Activated T-helper 1 cell treated with anti-CD3 and anti-CD28 coated beads, Interleukin-12 subunit alpha, Interleukin-12 subunit beta, Interleukin-2, Interleukin-4 antibody, amounts not matched to agents 30 ng/mL and 10 ng/mL and 1 ng/mL, durations not matched to agents 14 hours and 24 hours and 36 hours (primary cell): Measurements from ENCODE around the gene GATA2. TPM values are rescaled to one million over a fixed set of nuclear protein-coding genes. Genes with fewer than 3 reads are reported as not detected.
A peak's percentile ranks its signal among the peaks of the same experiment; 100 is the strongest.

Experiments
- DNase-seq: peaks from one replicate; pipeline ENCODE4 v3.0.0; 2021; ENCODE audit warnings: low spot score
- H3K27ac Mint-ChIP-seq: one replicate; pipeline ENCODE4 v1.8.0; 2021; ENCODE audit warnings: mild to moderate bottlenecking, mixed read lengths
- H3K27me3 Mint-ChIP-seq: one replicate; pipeline ENCODE4 v1.8.0; 2022; ENCODE audit warnings: mild to moderate bottlenecking, moderate library complexity, mixed read lengths; ENCODE audit not compliant: insufficient read depth
- H3K36me3 Mint-ChIP-seq: one replicate; pipeline ENCODE4 v1.8.0; 2021; ENCODE audit warnings: low read depth, mixed read lengths
- H3K4me1 Mint-ChIP-seq: one replicate; pipeline ENCODE4 v1.8.0; 2021; ENCODE audit warnings: low read depth, mixed read lengths
- H3K4me3 Mint-ChIP-seq: one replicate; pipeline ENCODE4 v1.8.0; 2021; ENCODE audit warnings: mild to moderate bottlenecking, moderate library complexity, mixed read lengths
- H3K9me3 Mint-ChIP-seq: one replicate; pipeline ENCODE4 v1.8.0; 2021; ENCODE audit warnings: mixed read lengths
- intact Hi-C: fragments of 100-400 bp; cut with micrococcal nuclease; formaldehyde crosslinking; loops from one replicate; pipeline ENCODE4 v1.15.1; 2024
- total RNA-seq: library from RNA; stranded (reverse); gene quantifications from 2 replicates; pipeline ENCODE4 v1.2.3, GENCODE V29; 2022

GATA2 gene
- total RNA-seq, 1 donor from 2014 or later: 0.18 TPM

DNA sequence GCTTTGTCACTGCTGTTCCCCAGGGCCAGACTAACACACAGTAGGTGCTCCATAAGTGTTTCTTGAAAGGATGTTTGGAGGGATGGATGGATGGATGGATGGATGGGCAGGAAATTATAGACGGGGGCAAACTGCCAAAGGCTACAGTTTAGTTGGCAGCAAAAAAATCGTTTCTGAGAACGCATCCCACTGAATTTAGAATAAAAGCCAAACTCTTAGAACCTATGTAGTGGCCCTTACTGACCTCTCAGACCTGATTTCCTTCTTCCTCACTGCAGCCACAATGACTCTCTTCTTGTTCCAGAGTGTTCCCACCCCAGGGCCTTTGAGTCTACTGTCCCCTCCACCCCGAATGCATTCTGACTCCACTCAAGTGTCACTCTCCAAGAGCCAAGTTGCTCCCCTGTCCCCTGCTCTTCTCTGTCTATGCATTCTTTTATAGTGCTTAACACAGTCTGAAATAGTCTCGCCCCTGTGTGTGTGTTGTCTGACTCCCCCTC, 5.2 kb upstream of the GATA2 start:
- peaks cover 57% of the 10 kb centered on the region for H3K27me3 Mint-ChIP-seq
- H3K4me1 Mint-ChIP-seq: peaks cover 6% of the 10 kb centered on the region
- no peaks in the 10 kb centered on the region for H3K9me3 Mint-ChIP-seq
- H3K4me3 Mint-ChIP-seq: peak overlapping the region; percentile 35
- no peak overlapping the region for H3K27ac Mint-ChIP-seq
- intact Hi-C loops: no loop called here
- no peaks in the 10 kb centered on the region for H3K36me3 Mint-ChIP-seq
- no peak for DNase-seq

DNA sequence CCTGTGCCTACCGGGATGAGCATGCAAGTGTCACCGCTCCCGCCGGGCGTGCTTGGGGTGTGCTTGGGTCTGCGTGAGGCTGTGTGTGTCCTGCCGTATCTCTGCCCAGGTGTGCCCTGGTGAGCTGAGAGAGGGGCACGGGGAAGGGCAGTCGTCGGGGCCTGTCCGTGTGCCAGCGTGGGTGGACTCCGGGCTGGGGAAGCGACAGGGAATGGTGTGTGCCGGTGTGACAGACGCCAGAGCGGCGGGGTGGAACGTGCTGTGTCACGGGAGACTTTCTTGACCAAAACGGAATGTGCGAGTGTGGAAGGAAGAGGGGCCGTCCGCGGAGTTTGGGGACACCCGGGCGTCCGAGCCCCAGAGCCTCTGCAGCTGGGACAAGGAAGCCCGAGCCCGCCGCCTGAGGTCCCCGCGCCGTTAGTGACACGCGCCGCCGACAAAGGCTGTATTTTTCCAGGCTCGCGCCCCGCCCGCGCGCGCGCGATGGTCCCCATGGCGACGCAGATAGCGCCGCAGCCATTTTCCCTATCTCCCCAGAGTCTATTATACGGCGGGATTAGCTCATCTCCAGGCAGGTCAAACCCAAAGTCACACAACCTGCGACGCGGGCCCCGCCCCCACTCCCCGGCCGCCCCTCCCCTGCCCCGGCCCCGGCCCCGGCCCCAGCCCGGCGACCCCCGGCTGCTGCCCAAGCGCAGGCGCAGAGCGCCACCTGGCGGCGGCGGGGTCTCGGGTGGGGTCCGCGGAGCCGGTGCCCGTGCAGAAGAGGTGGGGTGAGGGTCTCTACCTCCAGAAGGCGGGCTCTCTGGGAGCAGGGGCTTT, 4.5 kb upstream of the GATA2 start:
- peaks cover 6% of the 10 kb centered on the region for H3K4me1 Mint-ChIP-seq
- peak overlapping the region; percentile 36 for H3K27ac Mint-ChIP-seq
- intact Hi-C loops: loop anchor here (1.0 to 2.0 kb wide), 7 partner anchors 10 to 422 kb away; partner anchors contain the start of gene EEFSEC
- H3K9me3 Mint-ChIP-seq: no peaks in the 10 kb centered on the region
- peaks cover 53% of the 10 kb centered on the region for H3K27me3 Mint-ChIP-seq
- DNase-seq: peak; percentile 55
- H3K36me3 Mint-ChIP-seq: no peaks in the 10 kb centered on the region
- peak overlapping the region; percentile 73 for H3K4me3 Mint-ChIP-seq

DNA sequence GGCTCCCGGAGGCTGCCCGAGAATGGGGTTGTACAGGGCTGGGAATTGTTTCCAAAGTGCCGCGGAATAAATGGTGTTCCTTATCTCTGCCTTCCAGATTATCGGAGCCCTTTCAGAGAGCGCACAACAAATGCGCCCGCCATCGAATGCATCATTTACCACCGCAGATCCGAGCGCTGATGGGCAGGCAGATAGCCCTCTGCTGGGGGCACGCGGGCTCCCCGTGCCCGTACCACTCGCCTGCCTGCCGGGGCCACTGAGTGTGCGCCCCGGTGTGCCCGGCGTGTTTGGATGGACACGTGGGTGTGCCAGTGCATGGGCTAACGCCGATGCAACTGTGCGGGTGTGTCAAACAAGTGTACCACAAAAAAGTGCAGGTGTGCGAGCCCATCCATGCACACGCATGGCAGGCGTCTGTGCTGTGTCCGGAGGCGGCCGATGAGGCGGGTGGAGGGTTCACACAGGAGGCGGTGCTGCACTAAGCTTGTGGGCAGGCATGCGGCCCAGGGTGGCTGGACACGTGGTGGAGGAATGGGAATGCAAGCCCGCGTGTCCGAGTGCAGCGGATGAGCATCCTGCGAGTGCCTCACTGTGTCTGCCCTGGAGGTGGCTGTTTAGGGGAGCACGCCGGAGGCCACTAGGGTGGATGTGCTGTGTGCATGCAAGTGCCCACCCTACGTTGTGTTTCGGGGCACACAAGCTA, 3.8 kb upstream of the GATA2 start:
- intact Hi-C loops: loop anchor here (1.0 to 2.0 kb wide), 7 partner anchors 9 to 421 kb away; partner anchors contain the start of gene EEFSEC
- Mint-ChIP-seq H3K36me3 (no peaks in the 10 kb centered on the region), H3K27ac (no peak overlapping the region), H3K9me3 (no peaks in the 10 kb centered on the region), H3K27me3 (peaks cover 55% of the 10 kb centered on the region), H3K4me3 (peak overlapping the region; percentile 73), H3K4me1 (peaks cover 6% of the 10 kb centered on the region)
- no peak for DNase-seq

DNA sequence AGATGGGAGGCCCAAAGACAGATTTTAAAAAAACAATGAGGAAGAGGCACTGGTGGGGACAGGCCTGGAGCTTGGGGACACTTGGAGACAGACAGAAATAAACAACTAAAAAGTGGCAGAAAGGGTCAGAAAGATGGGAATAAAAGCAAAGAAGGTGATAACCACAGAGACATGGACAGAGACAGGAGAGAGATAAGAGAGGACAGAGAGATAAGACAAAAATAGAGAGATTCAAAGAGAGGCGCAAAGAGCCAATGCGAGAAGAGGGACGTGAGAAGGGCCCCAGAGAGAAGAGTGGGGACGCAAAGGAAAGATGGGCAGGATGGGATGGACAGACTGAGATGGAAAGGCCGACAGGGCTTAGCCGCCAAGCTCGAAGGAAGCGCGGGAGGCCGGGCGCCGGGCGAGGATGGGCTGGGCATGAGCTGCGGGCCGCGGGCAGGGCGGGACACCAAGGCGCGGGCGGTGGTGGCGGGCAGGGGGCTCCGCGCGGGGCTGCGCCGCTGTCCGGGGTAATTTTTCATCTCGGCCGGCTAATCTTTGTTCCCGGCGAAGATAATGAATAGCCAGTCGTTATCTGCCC, 3.1 kb upstream of the GATA2 start:
- intact Hi-C loops: loop anchor here (2.0 kb wide), 1 partner anchor 343 kb away; the partner anchor contains the start of gene EEFSEC
- peak overlapping the region; percentile 48 for H3K27ac Mint-ChIP-seq
- H3K36me3 Mint-ChIP-seq: no peaks in the 10 kb centered on the region
- no peaks in the 10 kb centered on the region for H3K9me3 Mint-ChIP-seq
- no peak for DNase-seq
- H3K27me3 Mint-ChIP-seq: peaks cover 58% of the 10 kb centered on the region
- peak overlapping the region; percentile 24 for H3K4me3 Mint-ChIP-seq
- H3K4me1 Mint-ChIP-seq: peaks cover 6% of the 10 kb centered on the region

DNA sequence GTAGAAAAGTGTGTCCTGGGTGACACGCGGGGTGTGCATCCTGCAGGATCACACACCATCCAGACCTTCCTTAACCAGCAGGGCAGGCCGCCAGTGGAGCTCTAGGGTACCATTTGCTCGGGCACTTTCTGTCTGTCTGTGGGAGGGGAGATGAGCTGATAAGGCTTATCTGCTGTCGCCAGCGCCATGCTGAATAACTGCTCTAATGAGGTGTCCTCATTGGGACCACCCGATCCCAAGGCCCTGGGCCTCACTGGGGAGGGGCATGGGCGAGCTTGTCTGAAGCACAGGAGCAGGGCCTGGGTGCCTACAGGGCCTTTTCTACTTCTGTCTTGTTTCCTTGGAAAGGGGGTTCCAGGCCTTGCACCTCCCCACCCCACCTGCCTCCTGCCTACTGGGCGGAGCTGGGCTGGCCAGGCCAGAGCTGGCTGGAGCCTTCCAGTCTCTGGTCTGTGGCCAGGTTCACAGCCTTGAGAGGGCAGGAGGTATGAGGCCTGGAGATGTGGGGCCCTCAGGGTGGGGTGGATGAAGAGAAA, 2.5 kb upstream of the GATA2 start:
- Mint-ChIP-seq H3K27ac (no peak overlapping the region), H3K4me3 (no peak overlapping the region), H3K9me3 (no peaks in the 10 kb centered on the region), H3K36me3 (no peaks in the 10 kb centered on the region), H3K4me1 (peaks cover 6% of the 10 kb centered on the region), H3K27me3 (peaks cover 59% of the 10 kb centered on the region)
- intact Hi-C loops: no loop called here
- DNase-seq: no peak

DNA sequence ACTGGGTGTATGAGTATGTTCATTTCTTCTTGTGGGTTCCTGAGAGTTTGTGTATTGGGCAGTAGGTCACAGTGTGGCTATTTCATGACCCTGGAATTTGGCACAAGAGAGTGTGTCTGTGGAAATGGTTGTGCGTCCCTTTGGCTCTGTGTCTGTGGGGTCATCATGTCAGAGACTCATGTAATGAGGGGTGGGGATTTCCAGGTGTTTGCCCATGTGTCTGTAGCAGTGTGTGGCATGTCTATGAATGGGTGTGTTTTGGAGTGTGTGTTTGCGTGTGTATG, 1.3 kb upstream of the GATA2 start:
- H3K4me1 Mint-ChIP-seq: peaks cover 13% of the 10 kb centered on the region
- H3K36me3 Mint-ChIP-seq: no peaks in the 10 kb centered on the region
- peak overlapping the region; percentile 5 for H3K27ac Mint-ChIP-seq
- no peak overlapping the region for H3K4me3 Mint-ChIP-seq
- H3K27me3 Mint-ChIP-seq: peaks cover 60% of the 10 kb centered on the region
- intact Hi-C loops: no loop called here
- H3K9me3 Mint-ChIP-seq: no peaks in the 10 kb centered on the region
- DNase-seq: no peak

DNA sequence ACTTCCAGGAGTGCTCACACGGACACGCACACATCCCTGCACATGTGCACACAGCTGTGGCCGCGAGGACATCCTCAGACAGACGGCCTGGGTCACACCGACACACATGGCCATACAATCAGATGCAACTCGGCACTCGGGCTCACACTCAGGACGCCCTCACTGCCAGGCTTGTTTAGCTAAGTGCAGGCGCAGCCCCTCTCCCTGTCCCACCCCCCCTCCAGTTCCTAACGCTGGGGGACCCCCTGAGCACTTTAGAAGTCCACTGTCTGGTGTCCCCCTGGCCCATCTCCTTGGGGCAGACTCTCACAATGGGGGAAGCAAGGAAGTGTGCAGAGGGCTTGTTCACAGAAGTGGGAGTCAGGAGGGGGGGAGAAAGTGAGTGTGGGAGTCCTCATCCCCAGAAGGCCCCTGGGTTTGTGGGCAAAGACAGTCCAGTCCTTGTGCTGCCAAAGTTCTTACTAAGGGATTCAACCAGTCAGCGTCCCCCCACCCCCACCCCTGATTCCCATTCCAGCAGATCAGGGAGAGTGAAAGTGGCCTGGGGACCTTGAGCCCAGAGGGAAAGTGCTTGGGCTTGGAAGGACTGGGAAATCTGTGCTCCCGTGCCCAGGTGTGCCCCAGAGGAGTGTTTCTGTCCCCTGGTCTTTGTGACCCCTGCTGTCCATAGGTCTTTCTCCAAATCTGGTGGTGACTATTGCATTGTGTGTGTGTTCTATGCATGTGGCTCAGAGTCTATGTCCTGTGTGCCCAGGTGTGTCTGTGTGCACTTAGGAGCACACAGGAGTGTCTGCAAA, 767 bp upstream of the GATA2 start:
- intact Hi-C loops: no loop called here
- peak overlapping the region; percentile 71 for H3K27ac Mint-ChIP-seq
- peak overlapping the region; percentile 60 for H3K4me3 Mint-ChIP-seq
- peaks cover 13% of the 10 kb centered on the region for H3K4me1 Mint-ChIP-seq
- no peak for DNase-seq
- H3K27me3 Mint-ChIP-seq: peaks cover 58% of the 10 kb centered on the region
- H3K9me3 Mint-ChIP-seq: no peaks in the 10 kb centered on the region
- no peaks in the 10 kb centered on the region for H3K36me3 Mint-ChIP-seq

DNA sequence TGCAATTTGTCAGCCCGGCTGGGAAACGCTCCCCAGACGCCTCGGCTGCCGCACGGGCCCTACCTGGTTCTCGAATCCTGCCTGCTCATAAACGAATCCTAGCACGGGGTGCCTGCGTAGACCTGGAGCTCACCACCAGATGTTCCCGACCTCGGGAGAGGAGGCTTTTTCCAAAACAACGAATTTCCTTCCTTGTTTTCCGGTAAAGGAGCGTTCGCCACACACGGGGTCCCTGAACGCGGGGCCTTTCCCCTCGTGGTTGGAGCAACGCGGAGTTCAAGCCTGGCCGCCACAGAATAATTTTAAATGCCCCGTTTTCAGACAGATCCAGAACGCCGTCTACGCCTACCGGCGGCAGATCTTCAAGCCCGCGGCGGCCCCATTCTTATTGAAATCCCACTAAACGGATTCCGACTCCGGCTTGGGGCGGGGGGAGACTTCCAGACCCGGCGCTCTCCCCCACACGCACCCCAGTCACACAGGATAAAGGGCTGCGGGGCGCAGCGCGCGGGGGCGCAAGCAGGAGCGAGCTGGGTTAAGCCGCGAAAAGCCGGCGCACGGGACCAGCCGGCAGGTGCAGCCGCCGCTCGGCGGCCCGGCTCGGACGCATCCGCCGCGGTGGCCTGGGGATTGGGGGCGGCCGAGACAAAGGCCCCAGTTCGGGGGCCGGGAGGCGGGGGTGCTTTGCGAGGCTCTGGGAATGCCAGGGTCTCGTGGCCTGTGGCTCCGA, 895 bp downstream of the GATA2 start:
- Mint-ChIP-seq H3K9me3 (no peaks in the 10 kb centered on the region), H3K4me1 (peaks cover 12% of the 10 kb centered on the region), H3K4me3 (no peak overlapping the region), H3K36me3 (no peaks in the 10 kb centered on the region), H3K27ac (no peak overlapping the region), H3K27me3 (peaks cover 57% of the 10 kb centered on the region)
- DNase-seq: no peak
- intact Hi-C loops: loop anchor here (1.0 kb wide), 1 partner anchor 9 kb away; no protein-coding TSS in a partner anchor

DNA sequence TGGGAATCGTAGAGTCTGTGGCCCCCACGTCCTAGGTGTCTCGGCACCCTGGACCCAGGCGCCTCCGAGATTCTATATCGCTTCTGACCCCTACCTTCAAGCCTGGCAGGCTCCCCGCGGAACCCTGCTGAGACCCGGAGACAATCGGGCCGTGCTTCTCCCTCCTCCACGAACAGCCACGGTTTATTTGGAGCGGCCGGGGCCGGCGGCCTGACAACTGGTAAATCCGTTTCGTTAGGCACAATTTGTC, 1.4 kb downstream of the GATA2 start:
- H3K9me3 Mint-ChIP-seq: no peaks in the 10 kb centered on the region
- H3K27ac Mint-ChIP-seq: no peak overlapping the region
- H3K27me3 Mint-ChIP-seq: peaks cover 60% of the 10 kb centered on the region
- no peak overlapping the region for H3K4me3 Mint-ChIP-seq
- intact Hi-C loops: no loop called here
- H3K36me3 Mint-ChIP-seq: no peaks in the 10 kb centered on the region
- no peak for DNase-seq
- H3K4me1 Mint-ChIP-seq: peaks cover 13% of the 10 kb centered on the region

DNA sequence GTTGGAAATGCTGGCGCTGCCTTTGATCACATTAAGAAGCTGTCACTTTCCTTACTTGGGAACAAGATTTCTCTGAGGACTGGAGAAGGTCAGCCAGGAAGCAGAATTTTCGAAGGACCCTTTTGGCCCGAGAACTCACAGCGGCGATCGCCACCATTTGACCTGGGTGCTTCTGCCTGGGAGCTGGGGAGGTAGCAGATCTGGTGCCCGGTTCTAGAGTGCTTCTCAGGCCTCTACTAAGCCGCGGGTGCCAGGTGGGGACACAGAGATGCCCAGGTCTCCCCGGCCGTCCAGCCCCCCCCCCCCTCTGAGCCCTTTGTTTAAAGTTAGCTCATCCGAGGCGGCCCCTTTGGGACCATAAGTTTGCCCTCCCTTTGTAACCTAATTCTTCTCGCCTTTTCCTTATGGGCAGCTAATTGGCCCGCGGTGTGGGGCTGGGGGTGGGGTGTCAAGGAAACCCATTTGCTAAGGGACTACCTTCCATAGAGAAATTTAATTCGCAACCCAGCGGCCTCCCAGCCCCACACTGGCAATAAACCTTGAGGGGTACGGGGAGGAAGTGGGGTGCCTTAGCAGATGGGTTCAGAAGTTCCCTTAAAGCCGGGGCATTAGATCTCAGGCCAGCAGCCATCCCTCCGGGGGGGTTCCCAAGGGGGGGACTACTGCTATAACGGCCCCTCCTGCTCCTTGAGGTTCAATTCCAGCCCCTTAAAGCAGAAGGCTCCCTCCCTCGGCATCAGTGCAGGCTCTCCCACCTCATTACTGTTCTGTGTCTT, 1.9 kb downstream of the GATA2 start:
- no peak for DNase-seq
- Mint-ChIP-seq H3K4me1 (peaks cover 13% of the 10 kb centered on the region), H3K27me3 (peaks cover 63% of the 10 kb centered on the region), H3K4me3 (no peak overlapping the region), H3K36me3 (no peaks in the 10 kb centered on the region), H3K27ac (no peak overlapping the region), H3K9me3 (no peaks in the 10 kb centered on the region)
- intact Hi-C loops: no loop called here

DNA sequence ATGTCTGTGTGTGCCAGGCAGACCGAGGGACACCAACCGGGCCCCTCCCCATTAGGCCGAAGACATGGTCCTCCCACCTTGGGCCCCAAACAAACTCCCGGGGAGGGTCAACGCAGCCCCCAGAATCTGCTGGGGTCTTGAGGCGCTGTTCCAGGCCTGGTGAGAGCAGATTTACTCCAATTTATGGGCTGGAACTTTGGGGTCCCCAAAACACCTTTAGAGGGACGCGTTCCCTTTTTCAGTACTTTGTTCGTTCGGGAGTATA, 2.4 kb downstream of the GATA2 start:
- no peaks in the 10 kb centered on the region for H3K9me3 Mint-ChIP-seq
- intact Hi-C loops: no loop called here

More for the DNA sequence above, 2.4 kb downstream of the GATA2 start:
- Mint-ChIP-seq H3K4me3 (peak overlapping the region; percentile 7), H3K36me3 (no peaks in the 10 kb centered on the region), H3K4me1 (peaks cover 13% of the 10 kb centered on the region), H3K27me3 (peaks cover 62% of the 10 kb centered on the region), H3K27ac (no peak overlapping the region)
- DNase-seq: no peak
